ENCODE data around the gene ST7. TPM values are rescaled to one million over a fixed set of nuclear protein-coding genes. Genes with fewer than 3 reads are reported as not detected.

ST7 gene
- total RNA-seq, 3 donors from 2014 or later (not counting 1 experiment from before 2014, with no cell fraction given), result 9.8 to 15.7 (median 12.9) TPM

GRCh38 chr7:117021366-117021765 lies 68.1 kb downstream of the ST7 start:
- no peaks in the 10 kb centered on the region for H3K27me3 Mint-ChIP-seq (ENCODE audit: low read depth in 2 of 2)
- intact Hi-C loops (cut with micrococcal nuclease), result no loop called here
- no peaks in the 10 kb centered on the region for H3K36me3 Mint-ChIP-seq
- no peak for TF ChIP-seq CTCF (IDR thresholded peaks at IDR 0.05)
- no peaks in the 10 kb centered on the region for H3K27me3 ChIP-seq (ENCODE audit: control insufficient read depth, insufficient read depth, low read length)
- no peaks in the 10 kb centered on the region for H3K9me3 ChIP-seq (ENCODE audit: control insufficient read depth, insufficient read depth, low read length)
- DNase-seq (no peak), ATAC-seq (no peak)
- no peak overlapping the region for H3K27ac Mint-ChIP-seq
- no peak overlapping the region for H3K4me3 Mint-ChIP-seq
- H3K4me3 ChIP-seq (ENCODE audit: low read length), result no peak overlapping the region
- no peaks in the 10 kb centered on the region for H3K9me3 Mint-ChIP-seq
- no peaks in the 10 kb centered on the region for H3K4me1 ChIP-seq (ENCODE audit: control insufficient read depth, insufficient read depth, low read length)
- no peaks in the 10 kb centered on the region for H3K36me3 ChIP-seq (ENCODE audit: control insufficient read depth, insufficient read depth, low read length)
- H3K4me1 Mint-ChIP-seq, result peaks cover 19% of the 10 kb centered on the region in 2 donors
- WGBS (ENCODE audit: insufficient coverage), result 86% methylated on average over 1 of the region's 2 CpGs
- no peak overlapping the region for H3K27ac ChIP-seq (ENCODE audit: low read length)

- no peak overlapping the region for H3K27ac Mint-ChIP-seq
- H3K27me3 Mint-ChIP-seq (ENCODE audit: low read depth in 2 of 2), result no peaks in the 10 kb centered on the region
- no peak for TF ChIP-seq CTCF (IDR thresholded peaks at IDR 0.05)
- H3K36me3 Mint-ChIP-seq, result no peaks in the 10 kb centered on the region
- WGBS (ENCODE audit: insufficient coverage), result no CpG with 5 or more reads among the region's 5 CpGs
- no peak overlapping the region for H3K4me3 ChIP-seq (ENCODE audit: low read length)
- H3K9me3 Mint-ChIP-seq, result no peaks in the 10 kb centered on the region
- no peaks in the 10 kb centered on the region for H3K36me3 ChIP-seq (ENCODE audit: control insufficient read depth, insufficient read depth, low read length)
- DNase-seq (no peak), ATAC-seq (no peak)
- no peak overlapping the region for H3K27ac ChIP-seq (ENCODE audit: low read length)
- H3K4me1 Mint-ChIP-seq, result peaks cover 17 to 21% of the 10 kb centered on the region in 2 donors
- H3K4me3 Mint-ChIP-seq, result no peak overlapping the region
- H3K9me3 ChIP-seq (ENCODE audit: control insufficient read depth, insufficient read depth, low read length), result no peaks in the 10 kb centered on the region
- intact Hi-C loops (cut with micrococcal nuclease), result no loop called here
- no peaks in the 10 kb centered on the region for H3K4me1 ChIP-seq (ENCODE audit: control insufficient read depth, insufficient read depth, low read length)
- H3K27me3 ChIP-seq (ENCODE audit: control insufficient read depth, insufficient read depth, low read length), result no peaks in the 10 kb centered on the region
Observed at GRCh38 chr7:117021986-117022385, 68.7 kb downstream of the ST7 start.

GRCh38 chr7:117023325-117023854 lies 70.1 kb downstream of the ST7 start:
- no peak overlapping the region for H3K4me3 Mint-ChIP-seq
- Histone ChIP-seq H3K4me1 (ENCODE audit: control insufficient read depth, insufficient read depth, low read length) (no peaks in the 10 kb centered on the region), H3K27me3 (ENCODE audit: control insufficient read depth, insufficient read depth, low read length) (no peaks in the 10 kb centered on the region), H3K9me3 (ENCODE audit: control insufficient read depth, insufficient read depth, low read length) (no peaks in the 10 kb centered on the region), H3K27ac (ENCODE audit: low read length) (no peak overlapping the region), H3K4me3 (ENCODE audit: low read length) (no peak overlapping the region), H3K36me3 (ENCODE audit: control insufficient read depth, insufficient read depth, low read length) (no peaks in the 10 kb centered on the region)
- 68% methylated on average over 3 of the region's 5 CpGs for WGBS (ENCODE audit: insufficient coverage)
- DNase-seq (no peak), ATAC-seq (no peak)
- TF ChIP-seq CTCF (IDR thresholded peaks at IDR 0.05), result no peak
- H3K27me3 Mint-ChIP-seq (ENCODE audit: low read depth in 2 of 2), result no peaks in the 10 kb centered on the region
- no peak overlapping the region for H3K27ac Mint-ChIP-seq
- H3K9me3 Mint-ChIP-seq, result no peaks in the 10 kb centered on the region
- intact Hi-C loops (cut with micrococcal nuclease), result no loop called here
- H3K36me3 Mint-ChIP-seq, result no peaks in the 10 kb centered on the region
- peaks cover 4 to 13% of the 10 kb centered on the region in 2 donors for H3K4me1 Mint-ChIP-seq

- Histone ChIP-seq H3K4me1 (ENCODE audit: control insufficient read depth, insufficient read depth, low read length) (no peaks in the 10 kb centered on the region), H3K36me3 (ENCODE audit: control insufficient read depth, insufficient read depth, low read length) (no peaks in the 10 kb centered on the region), H3K27me3 (ENCODE audit: control insufficient read depth, insufficient read depth, low read length) (no peaks in the 10 kb centered on the region), H3K27ac (ENCODE audit: low read length) (no peak overlapping the region), H3K4me3 (ENCODE audit: low read length) (no peak overlapping the region), H3K9me3 (ENCODE audit: control insufficient read depth, insufficient read depth, low read length) (no peaks in the 10 kb centered on the region)
- ATAC-seq, result no peak
- no peaks in the 10 kb centered on the region for H3K27me3 Mint-ChIP-seq (ENCODE audit: low read depth in 2 of 2)
- TF ChIP-seq CTCF (IDR thresholded peaks at IDR 0.05), result no peak
- no peak overlapping the region for H3K27ac Mint-ChIP-seq
- DNase-seq, result no peak
- H3K4me1 Mint-ChIP-seq, result peaks cover 0 to 13% of the 10 kb centered on the region in 2 donors
- intact Hi-C loops (cut with micrococcal nuclease), result no loop called here
- H3K9me3 Mint-ChIP-seq, result no peaks in the 10 kb centered on the region
- H3K4me3 Mint-ChIP-seq, result no peak overlapping the region
- H3K36me3 Mint-ChIP-seq, result no peaks in the 10 kb centered on the region
Observed at GRCh38 chr7:117024811-117025210, 71.5 kb downstream of the ST7 start.

All from natural killer cell (primary cell).